Neural progenitor cell (in vitro differentiated cells): Measurements from ENCODE around the gene PACSIN2.

Experiments used
- EZH2phosphoT487 ChIP-seq: fragments of 200-600 bp; sonication (generic); IDR thresholded peaks from 2 replicates; pipeline ENCODE4 v1.6.1; 2017; ENCODE audit warnings: antibody characterized with exemption
- TF ChIP-seq, protein P1 (sequence below): fragments of 200-600 bp; sonication (generic); IDR thresholded peaks from 2 replicates; pipeline ENCODE4 v1.5.1; 2017; ENCODE audit warnings: antibody characterized with exemption, mild to moderate bottlenecking

DNA sequence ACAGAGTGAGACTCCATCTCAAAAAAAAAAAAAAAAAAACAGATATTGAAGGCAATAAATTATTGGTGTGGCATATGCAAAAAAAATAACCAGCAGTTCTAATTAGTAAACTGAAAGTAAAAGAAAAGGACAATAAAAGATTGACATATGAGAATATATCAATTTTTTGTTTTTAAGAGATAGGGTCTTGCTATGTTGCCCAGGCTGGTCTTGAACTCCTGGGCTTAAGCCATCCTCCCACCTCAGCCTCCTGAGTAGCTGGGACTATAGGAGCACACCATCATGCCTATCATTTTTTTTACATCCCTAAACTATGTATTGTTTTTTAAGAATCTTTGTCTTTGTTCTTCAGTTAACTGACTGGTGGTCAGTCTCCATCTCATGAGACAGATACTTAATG is 31.5 kb downstream of the PACSIN2 start:
- TF ChIP-seq, protein P1, sequence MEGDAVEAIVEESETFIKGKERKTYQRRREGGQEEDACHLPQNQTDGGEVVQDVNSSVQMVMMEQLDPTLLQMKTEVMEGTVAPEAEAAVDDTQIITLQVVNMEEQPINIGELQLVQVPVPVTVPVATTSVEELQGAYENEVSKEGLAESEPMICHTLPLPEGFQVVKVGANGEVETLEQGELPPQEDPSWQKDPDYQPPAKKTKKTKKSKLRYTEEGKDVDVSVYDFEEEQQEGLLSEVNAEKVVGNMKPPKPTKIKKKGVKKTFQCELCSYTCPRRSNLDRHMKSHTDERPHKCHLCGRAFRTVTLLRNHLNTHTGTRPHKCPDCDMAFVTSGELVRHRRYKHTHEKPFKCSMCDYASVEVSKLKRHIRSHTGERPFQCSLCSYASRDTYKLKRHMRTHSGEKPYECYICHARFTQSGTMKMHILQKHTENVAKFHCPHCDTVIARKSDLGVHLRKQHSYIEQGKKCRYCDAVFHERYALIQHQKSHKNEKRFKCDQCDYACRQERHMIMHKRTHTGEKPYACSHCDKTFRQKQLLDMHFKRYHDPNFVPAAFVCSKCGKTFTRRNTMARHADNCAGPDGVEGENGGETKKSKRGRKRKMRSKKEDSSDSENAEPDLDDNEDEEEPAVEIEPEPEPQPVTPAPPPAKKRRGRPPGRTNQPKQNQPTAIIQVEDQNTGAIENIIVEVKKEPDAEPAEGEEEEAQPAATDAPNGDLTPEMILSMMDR, result no peak
- no peak for TF ChIP-seq EZH2phosphoT487
